ENCODE data around the gene ARVCF. TPM values are rescaled to one million over a fixed set of nuclear protein-coding genes. Genes with fewer than 3 reads are reported as not detected.

Gene ARVCF
- polyA plus RNA-seq, 1 experiment = 5.6 TPM

GRCh38 chr22:20000246-20001081 lies 16.2 kb downstream of the ARVCF start:
- no peak for DNase-seq (ENCODE audit: low read depth, low spot score)
- Histone ChIP-seq H3K9me3 (ENCODE audit: control insufficient read depth, insufficient read depth, low read length) (peaks cover 9% of the 10 kb centered on the region), H3K4me3 (ENCODE audit: low read depth, low read length) (no peak overlapping the region), H3K27me3 (ENCODE audit: control insufficient read depth, insufficient read depth, low read length) (peaks cover 2% of the 10 kb centered on the region), H3K27ac (ENCODE audit: low read depth, low read length) (no peak overlapping the region)
- POLR2A ChIA-PET = interaction anchor here (0.6 kb wide), 1 partner anchor 42 kb away, joined by 6 read pairs; no protein-coding TSS in a partner anchor
- CTCF ChIA-PET = interaction anchor here (2.8 kb wide), 1 partner anchor 13 kb away, joined by 9 read pairs; no protein-coding TSS in a partner anchor
- TF ChIP-seq CTCF (IDR thresholded peaks at IDR 0.05; ENCODE audit: low read depth, low read length) = no peak

DNA sequence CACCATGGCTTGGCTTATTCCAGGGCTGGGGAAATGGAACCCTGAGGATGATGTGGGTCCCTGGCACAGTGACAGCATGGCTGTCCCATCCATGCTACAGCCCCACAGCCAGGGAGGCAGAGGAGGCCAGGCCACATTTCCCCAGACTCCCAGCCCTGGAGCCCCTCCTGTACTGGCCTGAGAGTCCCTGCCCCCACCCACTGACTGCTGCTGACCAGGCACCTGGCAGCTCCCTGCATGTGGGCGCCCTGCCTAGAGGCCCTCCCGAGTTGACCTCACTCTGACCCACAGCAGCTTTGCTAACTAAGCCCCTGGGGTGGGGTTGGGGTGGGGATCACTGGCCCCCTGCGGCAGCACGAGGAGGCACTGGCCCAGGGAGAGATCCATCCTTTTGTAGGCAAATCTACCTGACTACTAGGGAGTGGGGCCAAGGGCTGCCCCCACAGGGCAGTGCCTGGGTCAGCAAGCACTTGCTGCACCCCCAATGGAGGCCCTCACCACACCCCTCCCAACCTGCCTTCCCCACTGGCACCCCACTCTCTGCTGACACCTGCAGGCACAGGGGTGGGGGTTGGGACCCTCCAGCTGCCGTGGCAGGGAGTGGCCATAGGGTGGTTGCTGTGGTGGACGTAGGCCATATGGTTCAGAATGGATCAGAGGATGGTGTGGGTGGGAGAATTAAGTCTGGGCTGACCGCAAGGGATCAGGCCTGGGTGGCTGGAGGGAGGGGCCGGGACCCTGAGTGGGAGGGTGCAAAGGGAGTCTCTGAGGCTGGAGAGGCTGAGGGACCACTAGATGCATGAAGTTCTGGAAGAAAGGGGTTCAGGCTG lies 17.4 kb downstream of the ARVCF start:
- Histone ChIP-seq H3K27ac (ENCODE audit: low read depth, low read length) (no peak overlapping the region), H3K27me3 (ENCODE audit: control insufficient read depth, insufficient read depth, low read length) (peaks cover 2% of the 10 kb centered on the region), H3K4me3 (ENCODE audit: low read depth, low read length) (no peak overlapping the region), H3K9me3 (ENCODE audit: control insufficient read depth, insufficient read depth, low read length) (peaks cover 8% of the 10 kb centered on the region)
- no peak for TF ChIP-seq CTCF (IDR thresholded peaks at IDR 0.05; ENCODE audit: low read depth, low read length)
- no peak for DNase-seq (ENCODE audit: low read depth, low spot score)
- ChIA-PET CTCF (interaction anchor here (1.2 kb wide), 1 partner anchor 14 kb away, joined by 3 read pairs; no protein-coding TSS in a partner anchor), POLR2A (interaction anchor here (0.6 to 0.7 kb wide), 2 partner anchors 22 to 41 kb away, joined by 3 to 6 read pairs; no protein-coding TSS in a partner anchor)

- POLR2A ChIA-PET = interaction anchor here (0.7 kb wide), 1 partner anchor 23 kb away, joined by 3 read pairs; no protein-coding TSS in a partner anchor
- Histone ChIP-seq H3K27me3 (ENCODE audit: control insufficient read depth, insufficient read depth, low read length) (peaks cover 2% of the 10 kb centered on the region), H3K4me3 (ENCODE audit: low read depth, low read length) (no peak overlapping the region), H3K27ac (ENCODE audit: low read depth, low read length) (no peak overlapping the region), H3K9me3 (ENCODE audit: control insufficient read depth, insufficient read depth, low read length) (peaks cover 7% of the 10 kb centered on the region)
- DNase-seq (ENCODE audit: low read depth, low spot score) = no peak
- no peak for TF ChIP-seq CTCF (IDR thresholded peaks at IDR 0.05; ENCODE audit: low read depth, low read length)
- CTCF ChIA-PET = interaction anchor here (1.2 kb wide), 1 partner anchor 15 kb away, joined by 3 read pairs; no protein-coding TSS in a partner anchor
Measured at GRCh38 chr22:19998232-19998951, 18.2 kb downstream of the ARVCF start.

- CTCF ChIA-PET = interaction anchor here (1.2 kb wide), 1 partner anchor 15 kb away, joined by 3 read pairs; no protein-coding TSS in a partner anchor
- DNase-seq (ENCODE audit: low read depth, low spot score) = no peak
- no peak for TF ChIP-seq CTCF (IDR thresholded peaks at IDR 0.05; ENCODE audit: low read depth, low read length)
- no peak overlapping the region for H3K4me3 ChIP-seq (ENCODE audit: low read depth, low read length)
- no peak overlapping the region for H3K27ac ChIP-seq (ENCODE audit: low read depth, low read length)
- peaks cover 7% of the 10 kb centered on the region for H3K9me3 ChIP-seq (ENCODE audit: control insufficient read depth, insufficient read depth, low read length)
- POLR2A ChIA-PET = no interaction called here
- peaks cover 2% of the 10 kb centered on the region for H3K27me3 ChIP-seq (ENCODE audit: control insufficient read depth, insufficient read depth, low read length)
Measured at GRCh38 chr22:19997561-19998231, 18.9 kb downstream of the ARVCF start.

Measured in AG04450 (cell line).